Body of pancreas (tissue), 4 donors: ENCODE measurements around the gene ANKRD30A. TPM values are rescaled to one million over a fixed set of nuclear protein-coding genes. Genes with fewer than 3 reads are reported as not detected.
"Not testable (repeated sequence)": the region's sequence is repeated elsewhere in the genome, so short reads cannot be mapped to it uniquely, and the experiment has no call there.

Source experiments
- ATAC-seq: fragments of 150-250 bp; one replicate; pipeline ENCODE4 v1.9.1; 2016
- DNase-seq, 4 donors: peaks; one replicate each; pipeline ENCODE4 v3.0.0-alpha.2; 2019
- H3K27ac ChIP-seq, 4 donors: fragments of 200-600 bp; sonication (generic); 1 replicate in 3 of 4; 2 replicates in 1 of 4; pipeline versions ENCODE4 v1.5.1 to v1.6.1; 2016 to 2019; ENCODE audit warnings: mild to moderate bottlenecking in 1 of 4, mixed read lengths in 1 of 4, moderate library complexity in 1 of 4
- H3K27me3 ChIP-seq, 2 donors: fragments of 200-600 bp; sonication (generic); one replicate each; pipeline ENCODE4 v1.6.0; 2016; ENCODE audit warnings: mild to moderate bottlenecking in 1 of 2
- H3K36me3 ChIP-seq, 2 donors: fragments of 200-600 bp; sonication (generic); replicated peaks in 1 of 2; 2 replicates each; pipeline ENCODE4 v1.5.1; 2016; ENCODE audit warnings: low read depth in 2 of 2; ENCODE audit not compliant: insufficient read depth in 1 of 2
- H3K4me1 ChIP-seq: fragments of 200-600 bp; sonication (generic); one replicate; pipeline ENCODE4 v1.6.0; 2016
- H3K4me3 ChIP-seq, 2 donors: fragments of 200-600 bp; sonication (generic); 1 replicate in 1 of 2; 2 replicates in 1 of 2; pipeline ENCODE4 v1.5.1; 2016 to 2019
- H3K9me3 ChIP-seq, 3 donors: fragments of 200-600 bp; sonication (generic); 1 replicate in 2 of 3; 2 replicates in 1 of 3; pipeline ENCODE4 v1.5.1; 2016
- CTCF ChIP-seq, 7 experiments: fragments of 450-650 bp in 4 of 7; fragments of 200-600 bp in 3 of 7; sonication (generic) in 3 of 7; IDR thresholded peaks; one replicate each; pipeline ENCODE4 v1.5.1; 2016 to 2019; ENCODE audit warnings: antibody characterized with exemption in 7 of 7
- POLR2A ChIP-seq, 3 donors: fragments of 450-650 bp; IDR thresholded peaks; one replicate each; pipeline ENCODE4 v1.6.1; 2016; ENCODE audit warnings: antibody characterized with exemption in 3 of 3, mild to moderate bottlenecking in 2 of 3
- WGBS, 2 donors: methylation state at CpG; one replicate each; pipeline ENCODE4 v1.1.5; 2017; 5-methylcytosine and 5-hydroxymethylcytosine counted together
- intact Hi-C: fragments of 100-400 bp; cut with DNase I; formaldehyde crosslinking; loops from one replicate; pipeline ENCODE4 v1.15.1; 2023
- total RNA-seq, 2 donors: library from RNA; depleted of rRNA; stranded (reverse); fragments of >200 nt; gene quantifications; one replicate each; pipeline ENCODE4 v1.1.0, GENCODE V29; 2016

ANKRD30A gene
- total RNA-seq, 2 donors from 2014 or later: not detected

DNA sequence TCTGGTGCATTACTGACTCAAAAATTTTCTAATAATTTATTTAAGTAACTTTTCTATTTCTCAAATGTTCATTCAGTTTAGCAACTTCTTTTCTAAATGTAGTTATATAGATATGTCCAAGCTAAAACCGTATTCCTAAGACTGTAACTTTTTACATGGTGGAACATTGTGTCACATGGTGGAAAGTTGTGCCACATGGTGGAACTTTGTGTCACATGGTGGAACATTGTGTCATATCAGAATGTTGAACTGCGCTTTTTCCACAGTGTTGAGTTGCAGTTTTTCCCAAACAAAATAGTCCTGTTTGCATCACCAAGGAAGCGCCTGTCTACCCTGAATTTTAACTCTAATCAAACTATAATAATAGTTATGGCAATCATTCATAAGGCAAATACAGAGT lies 109.3 kb downstream of the ANKRD30A start:
- ATAC-seq (no peak), DNase-seq (no peak)
- Histone ChIP-seq H3K9me3 (no peaks in the 10 kb centered on the region), H3K4me3 (no peak overlapping the region), H3K27me3 (no peaks in the 10 kb centered on the region), H3K4me1 (no peaks in the 10 kb centered on the region), H3K27ac (no peak overlapping the region), H3K36me3 (no peaks in the 10 kb centered on the region)
- whole genome bisulfite sequencing, 2 donors: 57 to 83% methylated on average over 3 of the region's 3 CpGs
- TF ChIP-seq POLR2A (IDR thresholded peaks at IDR 0.05) (no peak), CTCF (IDR thresholded peaks at IDR 0.05) (no peak)
- intact Hi-C loops: no loop called here

- intact Hi-C loops: no loop called here
- Histone ChIP-seq H3K27me3 (no peaks in the 10 kb centered on the region), H3K4me3 (no peak overlapping the region), H3K27ac (no peak overlapping the region), H3K4me1 (no peaks in the 10 kb centered on the region), H3K36me3 (no peaks in the 10 kb centered on the region), H3K9me3 (no peaks in the 10 kb centered on the region)
- DNase-seq: no peak
- no peak for ATAC-seq
- 27 to 50% methylated on average over 2 of the region's 2 CpGs for WGBS, 2 donors
- no peak for TF ChIP-seq CTCF (IDR thresholded peaks at IDR 0.05)
- TF ChIP-seq POLR2A (IDR thresholded peaks at IDR 0.05): no peak
Observed at GRCh38 chr10:37236093-37236492, 110.7 kb downstream of the ANKRD30A start.

DNA sequence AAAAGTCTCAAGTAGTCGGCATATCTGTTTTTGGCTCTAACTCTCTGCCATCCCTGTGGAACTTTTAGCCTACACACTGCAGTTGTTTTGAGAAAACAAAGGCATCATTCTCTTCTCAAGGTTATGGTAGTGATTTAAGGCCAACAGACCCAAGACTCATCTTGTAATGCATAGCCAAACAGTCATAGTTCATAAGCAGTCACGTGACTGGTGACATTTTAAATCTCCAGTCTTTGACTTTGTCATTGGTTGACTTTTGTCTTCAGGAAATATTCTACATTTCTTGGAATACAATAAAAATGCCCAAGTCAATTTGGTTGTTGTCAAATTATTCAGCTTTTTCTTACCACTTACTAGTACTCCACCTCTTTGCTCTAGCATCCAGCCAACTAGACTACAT lies 114.8 kb downstream of the ANKRD30A start:
- Histone ChIP-seq H3K27ac (no peak overlapping the region), H3K9me3 (no peaks in the 10 kb centered on the region), H3K36me3 (no peaks in the 10 kb centered on the region), H3K4me1 (no peaks in the 10 kb centered on the region), H3K27me3 (no peaks in the 10 kb centered on the region), H3K4me3 (no peak overlapping the region)
- no peak for DNase-seq
- no peak for ATAC-seq
- no peak for TF ChIP-seq POLR2A (IDR thresholded peaks at IDR 0.05)
- no peak for TF ChIP-seq CTCF (IDR thresholded peaks at IDR 0.05)
- WGBS, 2 donors: 57 to 60% methylated on average over 2 of the region's 2 CpGs
- intact Hi-C loops: no loop called here

DNA sequence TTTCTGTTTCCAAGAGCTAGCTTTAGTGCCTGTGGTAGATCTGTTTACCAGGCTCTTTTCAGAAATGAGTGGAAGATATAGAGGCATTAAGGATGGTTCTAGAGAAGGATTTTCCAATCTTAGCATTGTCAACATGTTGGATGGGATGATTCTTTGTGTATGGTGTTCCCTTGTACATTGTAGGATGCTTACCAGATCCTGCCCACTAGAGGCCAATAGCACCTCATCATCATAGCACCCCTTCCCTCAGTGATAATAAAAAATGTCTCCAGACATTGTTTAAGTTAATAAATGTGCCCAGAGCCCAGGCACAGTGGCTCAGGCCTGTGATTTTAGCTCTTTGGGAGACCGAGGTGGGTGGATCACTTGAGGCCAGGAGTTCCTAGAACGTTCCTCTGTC lies 121.2 kb downstream of the ANKRD30A start:
- no peak for ATAC-seq
- TF ChIP-seq CTCF (IDR thresholded peaks at IDR 0.05) (no peak), POLR2A (IDR thresholded peaks at IDR 0.05) (no peak)
- WGBS, 2 donors: 33 to 58% methylated on average over 2 of the region's 2 CpGs

DNA sequence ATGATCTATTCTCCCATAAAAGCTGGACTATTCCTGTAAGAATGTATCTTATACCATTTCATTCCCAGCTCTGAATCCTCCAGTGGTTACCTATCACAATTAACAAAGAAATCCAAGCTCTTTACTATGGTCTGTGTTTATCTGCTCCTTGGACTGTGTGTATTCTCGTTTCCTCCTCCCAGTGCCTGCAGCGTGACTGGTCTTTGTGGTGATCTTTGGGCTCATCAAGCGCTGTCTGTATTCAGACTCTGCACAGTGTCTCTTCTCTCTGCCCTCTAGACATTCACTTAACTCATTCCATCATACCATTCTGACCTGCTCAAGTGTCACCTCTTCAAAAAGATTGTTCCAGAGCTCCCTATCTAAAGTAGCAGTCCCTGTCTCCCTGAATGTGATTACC lies 130.4 kb downstream of the ANKRD30A start:
- DNase-seq, intact Hi-C loops, H3K9me3 ChIP-seq, ATAC-seq, H3K27ac ChIP-seq, H3K27me3 ChIP-seq, H3K36me3 ChIP-seq, H3K4me1 ChIP-seq, H3K4me3 ChIP-seq: not testable (repeated sequence)
- 39 to 48% methylated on average over 3 of the region's 3 CpGs for WGBS, 2 donors

More for the DNA sequence above, 121.2 kb downstream of the ANKRD30A start:
- no peaks in the 10 kb centered on the region for H3K27me3 ChIP-seq
- H3K4me1 ChIP-seq: no peaks in the 10 kb centered on the region
- DNase-seq: no peak
- H3K4me3 ChIP-seq: no peak overlapping the region
- H3K36me3 ChIP-seq: no peaks in the 10 kb centered on the region
- intact Hi-C loops: no loop called here
- H3K27ac ChIP-seq: no peak overlapping the region
- H3K9me3 ChIP-seq: no peaks in the 10 kb centered on the region
